AG04450 (cell line): ENCODE measurements around the gene RFTN2. TPM values are rescaled to one million over a fixed set of nuclear protein-coding genes. Genes with fewer than 3 reads are reported as not detected.
"Not testable (repeated sequence)": the region's sequence is repeated elsewhere in the genome, so short reads cannot be mapped to it uniquely, and the experiment has no call there.

Experiments used
- CTCF ChIA-PET: fragments of 300-600, 350-600 bp; formaldehyde crosslinking; extraction: SDS; loops from one replicate; lab custom pipeline; 2022; ENCODE audit warnings: antibody characterized with exemption, inconsistent platforms; lab: Charles Lee
- POLR2A ChIA-PET: fragments of 350-600 bp; formaldehyde crosslinking; extraction: SDS; loops from one replicate; lab custom pipeline; 2021; ENCODE audit warnings: antibody characterized with exemption, inconsistent platforms; lab: Yijun Ruan, JAX
- DNase-seq: peaks from one replicate; pipeline ENCODE4 v3.0.0-alpha.2; 2011; ENCODE audit warnings: low read depth, low spot score
- H3K27ac ChIP-seq: one replicate; pipeline ENCODE4 v1.5.1; 2012; ENCODE audit warnings: low read depth, low read length, control low read depth
- H3K27me3 ChIP-seq: one replicate; pipeline ENCODE4 v1.6.0; 2012; ENCODE audit warnings: low read length; ENCODE audit not compliant: control insufficient read depth, insufficient read depth
- H3K4me3 ChIP-seq: 2 replicates; pipeline ENCODE4 v1.5.1; 2011; ENCODE audit warnings: mild to moderate bottlenecking, low read depth, low read length, control low read depth
- H3K9me3 ChIP-seq: 2 replicates; pipeline ENCODE4 v1.5.1; 2012; ENCODE audit warnings: low read length; ENCODE audit not compliant: control insufficient read depth, insufficient read depth
- CTCF ChIP-seq: IDR thresholded peaks from 2 replicates; pipeline ENCODE4 v1.5.1; 2011; ENCODE audit warnings: low read depth, low read length, control low read depth, inconsistent platforms
- polyA plus RNA-seq: library from polyadenylated mRNA; depleted of rRNA; stranded (reverse); fragments of >200 nt; gene quantifications from 2 replicates; pipeline ENCODE4 v1.2.3, GENCODE V29; 2011

RFTN2 gene
- polyA plus RNA-seq, 1 experiment = 5.7 TPM

GRCh38 chr2:197710424-197711042 lies 35.1 kb upstream of the RFTN2 start:
- TF ChIP-seq CTCF = no peak
- Histone ChIP-seq H3K9me3 (peaks cover 1% of the 10 kb centered on the region; the same call in 1 of the 2 replicates), H3K4me3 (no peak overlapping the region), H3K27ac (no peak overlapping the region), H3K27me3 (no peaks in the 10 kb centered on the region)
- ChIA-PET POLR2A (no interaction called here), CTCF (no interaction called here)
- no peak for DNase-seq

- DNase-seq, H3K9me3 ChIP-seq, H3K27me3 ChIP-seq, H3K4me3 ChIP-seq, H3K27ac ChIP-seq, POLR2A ChIA-PET, CTCF ChIA-PET: not testable (repeated sequence)
Observed at GRCh38 chr2:197709140-197709539, 33.8 kb upstream of the RFTN2 start.

GRCh38 chr2:197708331-197708730 lies 32.9 kb upstream of the RFTN2 start:
- Histone ChIP-seq H3K27me3 (no peaks in the 10 kb centered on the region), H3K27ac (no peak overlapping the region), H3K4me3 (peak overlapping the region; percentile 3), H3K9me3 (peaks cover 4% of the 10 kb centered on the region; the same call in 1 of the 2 replicates)
- CTCF ChIA-PET = interaction anchor here (0.7 to 2.1 kb wide), 6 partner anchors 8 to 75 kb away, joined by 3 to 17 read pairs (median 6); partner anchors contain the start of gene RFTN2
- TF ChIP-seq CTCF = no peak
- DNase-seq = peak; percentile 27
- POLR2A ChIA-PET = no interaction called here

- no peak overlapping the region for H3K27ac ChIP-seq
- peak; percentile 72 for TF ChIP-seq CTCF
- DNase-seq = peak; percentile 13
- H3K27me3 ChIP-seq = no peaks in the 10 kb centered on the region
- POLR2A ChIA-PET = interaction anchor here (1.4 kb wide), 1 partner anchor 208 kb away, joined by 5 read pairs; the partner anchor contains the start of genes HSPD1 and HSPE1
- CTCF ChIA-PET = interaction anchor here (0.7 to 2.1 kb wide), 8 partner anchors 9 to 275 kb away, joined by 3 to 17 read pairs (median 4); partner anchors contain the start of gene RFTN2
- peaks cover 4% of the 10 kb centered on the region; the same call in 1 of the 2 replicates for H3K9me3 ChIP-seq
- H3K4me3 ChIP-seq = peak overlapping the region; percentile 88
Observed at GRCh38 chr2:197707316-197708213, 32.2 kb upstream of the RFTN2 start.

GRCh38 chr2:197706839-197707207 lies 31.4 kb upstream of the RFTN2 start:
- no peak for TF ChIP-seq CTCF
- POLR2A ChIA-PET = interaction anchor here (1.4 to 2.3 kb wide), 2 partner anchors 207 to 254 kb away, joined by 5 read pairs; partner anchors contain the start of genes COQ10B, HSPD1 and HSPE1
- CTCF ChIA-PET = interaction anchor here (0.7 to 2.1 kb wide), 5 partner anchors 10 to 274 kb away, joined by 3 to 17 read pairs (median 3); partner anchors contain the start of gene RFTN2
- no peak for DNase-seq
- Histone ChIP-seq H3K4me3 (peak overlapping the region; percentile 88), H3K27ac (peak overlapping the region; percentile 4), H3K27me3 (no peaks in the 10 kb centered on the region), H3K9me3 (peaks cover 4% of the 10 kb centered on the region; the same call in 1 of the 2 replicates)
